ENCODE results near the gene VAPB.

Gene VAPB

GRCh38 chr20:58433759-58434158 lies 44.7 kb downstream of the VAPB start:
- H3K4me3 ChIP-seq (ENCODE audit: low read depth, low read length), result no peak overlapping the region
- DNase-seq (ENCODE audit: low read depth), result no peak
- no peak for TF ChIP-seq CTCF (IDR thresholded peaks at IDR 0.05; ENCODE audit: insufficient read depth, low read depth, low read length, missing control alignments)

- no peak for TF ChIP-seq CTCF (IDR thresholded peaks at IDR 0.05; ENCODE audit: insufficient read depth, low read depth, low read length, missing control alignments)
- no peak for DNase-seq (ENCODE audit: low read depth)
- no peak overlapping the region for H3K4me3 ChIP-seq (ENCODE audit: low read depth, low read length)
These were observed 45.3 kb downstream of the VAPB start for GRCh38 chr20:58434326-58434725.

GRCh38 chr20:58435237-58435636 lies 46.2 kb downstream of the VAPB start:
- TF ChIP-seq CTCF (IDR thresholded peaks at IDR 0.05; ENCODE audit: insufficient read depth, low read depth, low read length, missing control alignments), result no peak
- no peak for DNase-seq (ENCODE audit: low read depth)
- H3K4me3 ChIP-seq (ENCODE audit: low read depth, low read length), result no peak overlapping the region

GRCh38 chr20:58436868-58437645 lies 48.0 kb downstream of the VAPB start:
- no peak for DNase-seq (ENCODE audit: low read depth)
- no peak for TF ChIP-seq CTCF (IDR thresholded peaks at IDR 0.05; ENCODE audit: insufficient read depth, low read depth, low read length, missing control alignments)
- H3K4me3 ChIP-seq (ENCODE audit: low read depth, low read length), result no peak overlapping the region

GRCh38 chr20:58438970-58439808 lies 50.2 kb downstream of the VAPB start:
- H3K4me3 ChIP-seq (ENCODE audit: low read depth, low read length), result no peak overlapping the region
- TF ChIP-seq CTCF (IDR thresholded peaks at IDR 0.05; ENCODE audit: insufficient read depth, low read depth, low read length, missing control alignments), result no peak
- no peak for DNase-seq (ENCODE audit: low read depth)

- no peak overlapping the region for H3K4me3 ChIP-seq (ENCODE audit: low read depth, low read length)
- DNase-seq (ENCODE audit: low read depth), result no peak
- TF ChIP-seq CTCF (IDR thresholded peaks at IDR 0.05; ENCODE audit: insufficient read depth, low read depth, low read length, missing control alignments), result no peak
These were observed 51.2 kb downstream of the VAPB start for GRCh38 chr20:58440021-58440767.
